GM18907 (cell line): ENCODE results near the gene DNAH17.

ENCODE experiments used
- ATAC-seq: cut with Tn5 transposase; IDR thresholded peaks from one replicate; pipeline ENCODE4 v1.9.1; 2021; ENCODE audit warnings: mild to moderate bottlenecking, moderate library complexity; ENCODE audit not compliant: unreplicated experiment

DNAH17 gene

GRCh38 chr17:78607038-78607437 lies 29.8 kb upstream of the DNAH17 start:
- no peak for ATAC-seq

GRCh38 chr17:78605886-78606285 lies 28.7 kb upstream of the DNAH17 start:
- no peak for ATAC-seq

GRCh38 chr17:78605429-78605828 lies 28.2 kb upstream of the DNAH17 start:
- ATAC-seq: no peak

GRCh38 chr17:78602246-78602645 lies 25.1 kb upstream of the DNAH17 start:
- ATAC-seq: no peak

GRCh38 chr17:78601577-78602190 lies 24.5 kb upstream of the DNAH17 start:
- no peak for ATAC-seq

- ATAC-seq: no peak
Observed at GRCh38 chr17:78600181-78600721, 23.1 kb upstream of the DNAH17 start.

GRCh38 chr17:78599419-78599818 lies 22.2 kb upstream of the DNAH17 start:
- no peak for ATAC-seq

GRCh38 chr17:78598013-78598471 lies 20.8 kb upstream of the DNAH17 start:
- no peak for ATAC-seq

- ATAC-seq: no peak
Observed at GRCh38 chr17:78596871-78597764, 19.9 kb upstream of the DNAH17 start.

- ATAC-seq: no peak
Observed at GRCh38 chr17:78595135-78595810, 18.1 kb upstream of the DNAH17 start.

- no peak for ATAC-seq
Observed at GRCh38 chr17:78592991-78593329, 15.8 kb upstream of the DNAH17 start.

GRCh38 chr17:78591263-78591671 lies 14.1 kb upstream of the DNAH17 start:
- no peak for ATAC-seq

GRCh38 chr17:78589885-78590284 lies 12.7 kb upstream of the DNAH17 start:
- ATAC-seq: no peak

GRCh38 chr17:78589031-78589675 lies 12.0 kb upstream of the DNAH17 start:
- ATAC-seq: no peak

GRCh38 chr17:78588258-78589030 lies 11.2 kb upstream of the DNAH17 start:
- ATAC-seq: no peak

- ATAC-seq: no peak
Observed at GRCh38 chr17:78585006-78585630, 7.9 kb upstream of the DNAH17 start.

GRCh38 chr17:78583091-78583490 lies 5.9 kb upstream of the DNAH17 start:
- ATAC-seq: no peak

GRCh38 chr17:78581304-78581703 lies 4.1 kb upstream of the DNAH17 start:
- no peak for ATAC-seq

- no peak for ATAC-seq
Observed at GRCh38 chr17:78580277-78580804, 3.1 kb upstream of the DNAH17 start.
